ENCODE measurements around the gene EEF1A2. TPM values are rescaled to one million over a fixed set of nuclear protein-coding genes. Genes with fewer than 3 reads are reported as not detected.
"Not testable (repeated sequence)": the region's sequence is repeated elsewhere in the genome, so short reads cannot be mapped to it uniquely, and the experiment has no call there.

Gene EEF1A2
- total and polyA plus RNA-seq, 10 donors = 0.39 to 1.4 (median 0.54) TPM

DNA sequence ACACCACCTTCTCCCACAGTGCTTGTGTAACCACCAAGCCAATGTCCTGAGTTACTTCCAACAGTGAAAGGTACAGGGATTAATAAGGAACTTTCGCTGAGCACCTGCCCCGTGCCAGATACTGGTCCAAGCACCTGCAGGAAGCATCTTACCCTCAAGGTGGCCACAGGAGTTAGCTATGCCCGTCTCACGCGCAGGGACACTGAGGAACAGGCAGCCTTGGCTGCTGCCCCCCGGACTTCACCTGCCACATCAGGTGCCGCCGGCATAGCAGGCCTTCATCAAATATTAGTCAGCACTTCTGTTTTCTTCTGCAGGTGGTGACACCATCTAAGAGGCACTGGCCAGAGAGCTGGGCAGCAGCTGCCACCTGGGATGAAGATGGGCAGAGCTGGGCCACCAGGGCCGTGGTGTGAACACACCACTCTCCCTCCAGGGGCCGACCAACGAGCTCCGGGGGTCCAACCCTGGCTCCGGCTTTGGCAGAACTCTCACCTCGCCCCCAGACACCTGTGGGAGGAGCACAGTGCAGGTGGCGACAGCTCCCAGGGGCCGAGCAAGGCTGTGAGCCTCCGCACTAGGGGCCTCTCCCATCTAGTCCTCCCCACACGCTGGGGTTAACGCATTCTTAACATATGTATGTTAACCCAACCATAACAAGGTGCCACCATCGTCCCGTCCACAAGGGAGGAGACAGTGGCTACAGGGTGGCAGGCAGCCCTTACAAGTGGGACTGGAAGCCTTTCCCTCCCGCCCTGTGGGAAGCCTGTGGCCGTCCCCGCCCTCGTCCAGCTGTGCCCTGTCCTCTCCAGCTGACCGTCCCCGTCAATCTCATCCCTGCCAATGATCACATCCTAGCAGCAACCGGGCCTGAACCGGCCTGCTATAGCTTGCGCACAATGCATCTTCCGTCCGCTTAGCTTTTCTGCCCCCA, 18.8 kb upstream of the EEF1A2 start:
- H3K4me3 ChIP-seq = no peak overlapping the region
- peaks cover 0 to 17% (median 2%) of the 10 kb centered on the region in 8 donors for H3K9me3 ChIP-seq
- peaks cover 14 to 39% (median 31%) of the 10 kb centered on the region in 6 donors for H3K4me1 ChIP-seq
- TF ChIP-seq POLR2AphosphoS5 (IDR thresholded peaks at IDR 0.05) = no peak
- no peak for TF ChIP-seq POLR2A (IDR thresholded peaks at IDR 0.05)
- TF ChIP-seq, protein P1, sequence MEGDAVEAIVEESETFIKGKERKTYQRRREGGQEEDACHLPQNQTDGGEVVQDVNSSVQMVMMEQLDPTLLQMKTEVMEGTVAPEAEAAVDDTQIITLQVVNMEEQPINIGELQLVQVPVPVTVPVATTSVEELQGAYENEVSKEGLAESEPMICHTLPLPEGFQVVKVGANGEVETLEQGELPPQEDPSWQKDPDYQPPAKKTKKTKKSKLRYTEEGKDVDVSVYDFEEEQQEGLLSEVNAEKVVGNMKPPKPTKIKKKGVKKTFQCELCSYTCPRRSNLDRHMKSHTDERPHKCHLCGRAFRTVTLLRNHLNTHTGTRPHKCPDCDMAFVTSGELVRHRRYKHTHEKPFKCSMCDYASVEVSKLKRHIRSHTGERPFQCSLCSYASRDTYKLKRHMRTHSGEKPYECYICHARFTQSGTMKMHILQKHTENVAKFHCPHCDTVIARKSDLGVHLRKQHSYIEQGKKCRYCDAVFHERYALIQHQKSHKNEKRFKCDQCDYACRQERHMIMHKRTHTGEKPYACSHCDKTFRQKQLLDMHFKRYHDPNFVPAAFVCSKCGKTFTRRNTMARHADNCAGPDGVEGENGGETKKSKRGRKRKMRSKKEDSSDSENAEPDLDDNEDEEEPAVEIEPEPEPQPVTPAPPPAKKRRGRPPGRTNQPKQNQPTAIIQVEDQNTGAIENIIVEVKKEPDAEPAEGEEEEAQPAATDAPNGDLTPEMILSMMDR (IDR thresholded peaks at IDR 0.05 in 8 of 11, conservative IDR thresholded peaks at IDR 0.05 in 3 of 11) = no peak
- H3K27ac ChIP-seq = no peak overlapping the region
- H3K27me3 ChIP-seq (replicated peaks in 1 of 7) = peaks cover 0 to 25% (median 0%) of the 10 kb centered on the region in 7 donors
- peaks cover 0 to 12% (median 6%) of the 10 kb centered on the region in 6 donors for H3K36me3 ChIP-seq
- peak; percentile 75 for DNase-seq
- intact Hi-C loops (cut with DNase I; ENCODE audit: low total_unique reads) = no loop called here
- 81 to 94% (median 91%) methylated on average over 26 to 32 of the region's 32 CpGs for WGBS, 5 donors

DNA sequence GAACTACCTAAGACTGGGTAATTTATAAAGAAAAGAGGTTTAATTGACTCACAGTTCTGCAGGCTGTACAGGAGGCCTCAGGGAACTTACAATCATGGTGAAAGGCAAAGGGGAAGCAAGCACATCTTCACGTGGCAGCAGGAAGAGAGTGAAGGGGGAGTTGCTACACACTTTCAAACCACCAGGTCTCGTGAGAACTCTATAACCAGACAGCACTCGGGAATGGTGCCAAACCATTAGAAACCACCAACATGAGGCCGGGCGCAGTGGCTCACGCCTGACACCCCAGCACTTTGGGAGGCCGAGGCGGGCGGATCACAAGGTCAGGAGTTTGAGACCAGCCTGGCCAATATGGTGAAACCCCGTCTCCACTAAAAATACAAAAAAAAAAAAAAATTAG, 15.6 kb upstream of the EEF1A2 start:
- WGBS, 5 donors = 45 to 58% (median 51%) methylated on average over 9 to 10 of the region's 10 CpGs

DNA sequence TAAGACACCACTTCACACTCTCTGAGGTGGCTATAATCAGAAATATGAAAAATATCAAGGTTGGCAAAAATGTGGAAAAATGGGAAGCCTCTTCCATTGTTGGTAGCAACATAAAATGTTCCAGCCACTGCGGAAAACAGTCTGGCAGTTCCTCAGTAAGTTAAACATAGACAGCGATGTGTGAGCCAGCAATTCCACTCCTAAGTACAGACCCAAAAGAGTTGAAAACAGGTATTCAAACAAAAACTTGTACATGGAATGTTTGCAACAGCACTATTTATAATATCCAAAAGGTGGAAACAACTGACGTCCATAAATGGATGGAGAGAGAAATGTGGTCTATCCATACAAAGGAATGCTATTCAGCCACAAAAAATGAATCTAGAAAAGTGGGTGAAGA, 14.3 kb upstream of the EEF1A2 start:
- 73 to 96% (median 92%) methylated on average over 3 of the region's 3 CpGs for WGBS, 5 donors
- Histone ChIP-seq H3K4me1 (peaks cover 0 to under 1% (median 0%) of the 10 kb centered on the region in 6 donors), H3K27me3 (replicated peaks in 1 of 7) (peaks cover 0 to 48% (median 12%) of the 10 kb centered on the region in 7 donors), H3K27ac (no peak overlapping the region), H3K36me3 (no peaks in the 10 kb centered on the region), H3K4me3 (no peak overlapping the region), H3K9me3 (peaks cover 0 to 17% (median 2%) of the 10 kb centered on the region in 8 donors)
- TF ChIP-seq, protein P1 (IDR thresholded peaks at IDR 0.05 in 8 of 11, conservative IDR thresholded peaks at IDR 0.05 in 3 of 11) = no peak
- TF ChIP-seq POLR2A (IDR thresholded peaks at IDR 0.05) = no peak
- TF ChIP-seq POLR2AphosphoS5 (IDR thresholded peaks at IDR 0.05) = no peak
- intact Hi-C loops (cut with DNase I; ENCODE audit: low total_unique reads) = no loop called here
- no peak for DNase-seq

More for the DNA sequence above, 15.6 kb upstream of the EEF1A2 start:
- H3K4me3 ChIP-seq; H3K27ac ChIP-seq; intact Hi-C loops (cut with DNase I; ENCODE audit: low total_unique reads); H3K36me3 ChIP-seq; DNase-seq: not testable (repeated sequence)
- H3K4me1 ChIP-seq = peaks cover 0 to 14% (median 9%) of the 10 kb centered on the region in 6 donors
- peaks cover 0 to 17% (median 2%) of the 10 kb centered on the region in 8 donors for H3K9me3 ChIP-seq
- H3K27me3 ChIP-seq (replicated peaks in 1 of 7) = peaks cover 0 to 48% (median 7%) of the 10 kb centered on the region in 7 donors

DNA sequence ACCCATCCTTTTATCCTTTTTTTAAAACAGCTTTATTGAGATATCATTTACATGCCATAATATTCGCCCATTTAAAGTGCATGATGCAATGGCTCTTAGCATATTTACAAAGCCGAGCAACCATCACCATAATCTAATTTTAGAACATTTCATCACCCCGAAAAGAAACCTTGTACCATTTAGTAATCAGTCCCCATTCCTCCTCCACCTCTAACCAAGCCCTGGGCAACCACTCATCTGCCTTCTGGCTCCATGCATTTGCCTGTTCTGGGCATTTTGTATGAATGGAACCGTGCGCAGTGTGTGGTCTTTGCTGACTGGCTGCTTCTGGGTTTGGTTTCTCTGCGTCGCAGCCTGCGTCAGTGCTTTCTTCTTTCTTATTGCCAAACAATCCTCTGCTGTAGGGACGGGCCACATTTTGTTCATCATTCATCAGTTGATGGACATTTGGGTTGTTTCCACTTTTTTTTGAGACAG, 10.2 kb upstream of the EEF1A2 start:
- no peaks in the 10 kb centered on the region for H3K4me1 ChIP-seq
- TF ChIP-seq, protein P1 (IDR thresholded peaks at IDR 0.05 in 8 of 11, conservative IDR thresholded peaks at IDR 0.05 in 3 of 11) = no peak
- TF ChIP-seq POLR2A (IDR thresholded peaks at IDR 0.05) (no peak), POLR2AphosphoS5 (IDR thresholded peaks at IDR 0.05) (no peak)
- H3K27ac ChIP-seq = no peak overlapping the region
- H3K36me3 ChIP-seq = no peaks in the 10 kb centered on the region
- H3K9me3 ChIP-seq = peaks cover 0 to 26% (median 15%) of the 10 kb centered on the region in 8 donors
- no peak for DNase-seq
- 82 to 92% (median 86%) methylated on average over 9 of the region's 9 CpGs for WGBS, 5 donors
- no peak overlapping the region for H3K4me3 ChIP-seq
- intact Hi-C loops (cut with DNase I; ENCODE audit: low total_unique reads) = no loop called here
- peaks cover 0 to 79% (median 12%) of the 10 kb centered on the region in 7 donors for H3K27me3 ChIP-seq (replicated peaks in 1 of 7)

Data from spleen (tissue), 11 donors.